GM19455 (cell line): ENCODE data around the gene PCGF2.
A peak's percentile ranks its signal among the peaks of the same experiment; 100 is the strongest.

Experiments
- ATAC-seq: cut with Tn5 transposase; IDR thresholded peaks from one replicate; pipeline ENCODE4 v1.9.1; 2021; ENCODE audit not compliant: unreplicated experiment

PCGF2 gene

DNA sequence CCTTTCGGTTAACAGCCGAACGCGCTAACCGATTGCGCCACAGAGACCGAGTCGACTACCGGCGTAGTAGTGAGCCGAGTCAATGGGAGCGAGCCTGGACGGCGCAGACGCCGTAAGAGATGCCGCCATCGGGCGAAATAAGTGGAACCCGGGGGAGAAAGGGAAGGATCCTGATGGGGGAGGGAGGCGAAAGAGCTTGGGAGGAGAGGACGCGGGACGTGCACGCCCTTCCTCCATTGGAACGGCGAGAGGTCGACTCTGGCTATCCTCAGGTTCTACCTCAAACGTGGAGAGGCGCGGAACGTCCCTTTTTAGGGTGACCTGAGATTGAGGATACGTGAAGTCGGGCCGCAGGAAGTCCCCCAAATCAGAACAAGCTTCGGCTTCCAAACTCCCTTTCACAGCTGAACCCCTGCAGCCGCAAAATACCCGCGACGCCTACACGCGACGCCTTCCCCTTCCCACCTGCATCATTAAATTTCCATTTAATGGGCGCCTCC lies 3.7 kb upstream of the PCGF2 start:
- peak; percentile 14 for ATAC-seq

DNA sequence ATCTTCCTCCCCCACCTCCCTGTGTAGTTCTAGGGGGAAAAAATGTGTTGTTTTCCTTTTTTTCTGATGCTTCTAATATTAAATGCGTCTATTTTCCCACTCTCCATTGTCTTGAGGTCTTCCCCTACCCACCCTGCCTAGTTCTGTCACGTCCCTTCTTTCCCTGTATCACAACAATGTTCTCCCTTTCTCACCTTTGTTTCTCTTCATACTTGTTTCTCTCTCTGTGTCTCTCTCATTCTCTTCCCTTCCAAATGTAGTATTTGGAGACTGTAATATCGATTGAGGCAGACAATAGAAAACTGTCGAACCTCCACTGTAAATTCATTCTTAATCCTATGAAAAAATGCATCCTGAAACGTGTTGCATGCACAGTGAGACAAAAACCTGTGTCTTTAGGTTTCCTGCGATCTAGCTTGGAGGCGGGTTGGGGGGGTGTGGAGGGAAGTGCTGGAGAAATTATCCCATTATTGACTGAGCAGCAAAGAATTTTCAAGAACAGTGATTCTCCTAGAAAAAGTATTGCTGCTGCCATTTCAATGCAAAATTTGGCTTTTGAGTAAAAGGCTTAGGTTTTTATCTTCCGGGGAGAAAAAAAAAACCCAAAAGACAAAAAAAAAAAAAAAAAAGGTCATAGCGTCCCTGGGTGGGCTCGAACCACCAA lies 3.1 kb upstream of the PCGF2 start:
- ATAC-seq, result no peak

DNA sequence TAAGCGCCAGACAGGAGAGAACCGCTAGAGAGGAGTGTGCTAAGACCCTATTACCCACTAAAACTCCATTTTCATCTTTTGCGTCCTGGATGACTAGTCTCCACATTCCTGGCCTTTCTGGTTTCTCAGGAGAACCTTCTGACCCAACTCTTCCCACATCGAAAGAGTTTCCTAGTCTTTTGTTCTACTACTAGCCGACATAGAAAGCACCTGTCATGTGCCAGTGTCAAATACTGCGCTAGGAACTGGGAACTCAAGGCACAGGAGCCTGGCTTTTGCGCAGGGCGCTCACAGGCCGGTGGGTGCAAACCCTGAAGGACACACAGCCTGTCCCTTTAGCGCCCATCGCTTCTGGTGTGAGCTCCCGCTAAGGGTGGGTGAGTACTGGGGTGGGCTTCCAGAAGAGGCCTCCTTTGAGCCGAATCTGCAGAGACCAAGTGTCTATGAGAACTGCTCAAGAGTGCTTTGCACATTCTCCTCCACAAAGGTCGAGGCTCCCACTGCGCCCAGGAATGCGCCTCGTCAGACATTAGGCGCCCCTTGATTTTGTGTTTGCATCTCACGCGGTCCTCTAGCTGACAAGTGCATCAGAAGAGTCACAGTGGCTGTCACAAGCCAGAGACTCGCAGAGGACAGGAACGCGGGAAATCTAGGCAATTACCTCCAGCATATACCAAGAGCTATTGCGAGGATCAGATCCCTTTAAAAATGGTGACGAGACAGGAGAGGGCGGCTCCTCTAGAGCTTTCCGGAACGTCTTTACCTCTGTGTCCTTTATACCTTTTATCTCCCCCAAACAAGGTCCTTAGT lies 2.4 kb upstream of the PCGF2 start:
- no peak for ATAC-seq

DNA sequence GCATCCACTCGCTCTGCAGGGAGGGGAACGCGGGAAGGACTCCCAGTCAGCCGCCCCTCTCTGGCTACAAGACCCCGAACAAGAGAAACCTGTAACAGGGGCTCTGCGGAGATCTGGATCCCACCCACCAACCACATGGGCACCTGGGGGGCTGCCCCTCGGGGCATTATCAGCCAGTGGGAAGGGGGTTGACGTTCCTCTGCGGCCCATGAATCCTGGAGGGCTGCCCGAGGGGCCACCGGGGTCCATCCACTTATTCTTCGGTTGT lies 1.8 kb upstream of the PCGF2 start:
- no peak for ATAC-seq

DNA sequence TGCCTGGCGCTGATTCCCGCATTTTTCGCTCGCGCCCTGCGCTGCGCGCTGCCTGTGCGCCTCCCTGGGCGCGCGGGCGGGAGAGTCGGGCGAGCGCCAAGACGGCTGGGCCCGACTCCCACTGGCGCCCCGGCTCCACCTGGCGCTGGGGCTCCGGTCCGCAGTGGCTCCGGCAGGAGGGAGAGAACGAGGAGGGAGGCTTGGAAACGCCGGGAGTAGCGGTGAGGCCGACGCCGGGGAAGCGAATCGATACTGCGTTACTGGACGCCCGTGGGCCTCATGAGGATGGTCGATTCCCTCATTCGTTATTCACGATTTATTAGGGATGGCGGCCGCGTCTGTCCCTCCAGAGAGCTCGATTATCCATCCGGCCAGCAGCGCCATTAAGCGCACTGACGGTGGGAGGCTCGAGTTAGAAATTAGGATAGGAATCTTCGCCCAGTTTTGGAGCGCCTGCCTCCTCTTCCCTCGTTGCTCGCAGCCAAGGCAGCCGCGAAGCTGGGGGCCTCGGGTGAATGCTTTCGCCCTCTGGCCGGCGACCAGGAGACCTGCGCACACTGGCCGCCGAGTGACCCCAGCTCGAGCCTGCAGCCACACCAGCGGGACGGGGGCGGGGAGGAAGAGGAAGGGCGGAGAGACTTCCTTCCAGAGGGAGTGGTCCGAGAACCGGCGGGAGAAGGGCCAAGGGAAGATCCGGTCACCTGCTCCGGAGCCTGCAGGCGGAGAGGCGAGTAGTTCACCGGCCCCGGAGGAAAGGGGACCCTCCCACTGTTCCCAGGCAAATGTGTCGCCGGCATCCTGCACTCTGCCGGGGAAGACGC lies 1.3 kb upstream of the PCGF2 start:
- no peak for ATAC-seq

DNA sequence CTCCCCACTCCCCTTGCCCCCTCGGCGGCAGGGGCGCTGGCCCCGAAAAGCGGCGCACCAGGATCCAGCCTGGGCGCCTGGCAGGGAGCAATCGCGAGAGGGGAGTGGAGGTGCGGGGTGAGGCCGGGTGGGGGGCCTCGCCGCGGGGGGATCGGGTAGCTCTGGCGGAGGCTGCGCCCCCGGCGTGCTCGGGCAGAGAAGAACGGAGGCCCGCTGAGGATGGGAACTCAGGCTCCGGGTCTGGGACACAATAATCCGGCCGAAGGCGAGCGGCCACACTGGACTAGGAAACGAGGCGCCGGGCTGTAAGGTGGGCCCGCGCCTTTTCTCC lies 721 bp upstream of the PCGF2 start:
- no peak for ATAC-seq

DNA sequence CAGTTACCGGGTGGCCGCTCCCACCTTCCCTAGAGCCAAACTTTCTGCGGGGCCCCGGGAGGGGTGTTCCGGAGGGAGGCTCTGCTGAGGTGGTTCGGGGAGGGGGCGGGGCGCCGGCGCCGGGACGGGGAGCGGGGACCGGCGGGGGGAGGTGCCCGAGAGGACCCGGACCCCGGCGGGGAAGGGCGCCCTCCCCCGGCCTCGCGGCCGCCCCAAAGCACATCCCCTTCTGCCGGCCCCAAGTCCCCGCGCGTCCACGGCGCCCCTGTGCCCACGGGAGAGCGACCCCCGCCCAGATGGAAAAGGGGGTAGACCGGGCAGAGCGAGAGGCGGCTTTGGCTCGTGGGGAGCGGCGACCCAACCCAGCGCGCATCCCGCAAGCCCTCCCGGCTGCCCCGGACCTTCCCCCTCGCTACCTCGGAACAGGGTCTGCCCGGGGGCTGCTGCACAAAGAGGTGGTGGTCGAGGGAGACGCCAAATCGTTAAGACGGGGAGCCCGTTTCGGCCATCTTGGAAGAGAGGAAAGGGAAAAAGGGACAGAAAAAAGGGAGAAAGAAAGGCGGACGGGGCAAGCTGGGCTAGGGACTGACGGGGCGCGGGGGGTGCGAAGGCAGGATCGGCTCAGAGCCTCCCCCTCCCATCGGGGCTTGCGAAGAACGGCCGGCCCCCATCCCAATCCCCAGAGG lies 530 bp downstream of the PCGF2 start:
- ATAC-seq, result no peak

DNA sequence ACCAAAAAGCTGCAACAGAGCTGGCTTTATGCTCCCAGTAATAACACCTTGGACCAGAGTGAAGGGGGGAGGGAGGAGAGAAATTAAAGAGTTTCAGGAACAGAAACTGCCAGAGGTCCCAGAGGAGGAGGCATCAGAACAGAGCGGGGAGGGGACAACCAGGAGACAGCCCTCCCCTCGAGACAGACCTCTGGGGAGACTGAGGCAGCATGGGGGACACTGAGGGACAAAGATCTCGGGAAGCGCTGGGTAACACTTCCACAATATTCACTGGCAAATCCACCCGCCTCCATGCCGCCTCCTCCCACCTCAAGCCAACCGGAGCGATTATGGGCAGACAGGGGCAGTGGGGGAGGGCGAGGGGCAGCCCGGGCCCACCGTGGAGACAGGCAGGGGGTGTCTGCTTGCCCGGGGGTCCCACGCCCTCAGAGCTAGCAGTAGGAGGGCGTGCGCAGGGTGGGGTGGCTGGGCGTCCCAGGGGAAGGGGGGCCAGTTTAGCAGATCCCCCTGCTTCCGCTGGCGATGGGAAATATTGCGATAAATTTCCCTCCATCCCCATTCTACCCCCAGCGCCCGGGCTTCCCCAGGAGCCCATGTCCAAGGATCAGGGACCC lies 1.2 kb downstream of the PCGF2 start:
- no peak for ATAC-seq

DNA sequence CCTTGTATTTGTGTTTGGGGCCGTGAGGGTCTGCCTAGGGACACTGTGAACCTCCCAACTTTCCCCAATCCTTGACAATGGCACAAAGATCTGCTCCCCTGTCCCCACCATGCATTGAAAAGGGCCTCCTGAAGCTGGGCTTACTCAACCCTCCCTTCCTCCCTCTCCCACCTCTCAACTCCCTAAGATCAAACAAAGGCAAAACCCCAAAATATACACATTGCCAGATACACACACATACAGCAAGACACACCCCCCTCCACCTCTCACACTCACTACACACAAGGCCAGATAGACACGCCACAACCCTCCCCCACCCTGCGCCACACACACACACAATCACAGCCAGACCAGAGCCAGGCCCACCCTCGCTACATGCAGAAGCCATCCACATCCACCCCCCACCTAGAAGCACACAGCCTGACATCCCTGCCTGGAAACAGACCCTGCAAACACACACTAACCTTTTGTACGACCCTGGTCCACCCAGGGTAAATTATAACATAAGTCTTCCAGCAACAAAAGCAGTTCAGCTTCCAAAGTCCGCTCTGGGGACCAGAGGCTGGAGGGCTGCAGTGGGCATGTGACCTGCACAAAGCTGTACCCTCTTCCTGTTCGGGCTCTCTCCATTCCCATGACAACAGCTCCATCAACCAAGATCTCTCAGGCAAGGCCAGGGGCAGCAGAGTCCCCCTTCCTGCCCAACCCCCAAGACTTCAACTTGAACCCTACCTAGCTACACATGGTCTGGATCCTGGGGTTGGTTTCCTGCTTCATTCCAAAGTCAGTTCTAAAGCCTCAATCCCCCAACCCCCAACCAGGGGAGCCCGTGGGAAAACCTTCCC lies 1.9 kb downstream of the PCGF2 start:
- no peak for ATAC-seq

DNA sequence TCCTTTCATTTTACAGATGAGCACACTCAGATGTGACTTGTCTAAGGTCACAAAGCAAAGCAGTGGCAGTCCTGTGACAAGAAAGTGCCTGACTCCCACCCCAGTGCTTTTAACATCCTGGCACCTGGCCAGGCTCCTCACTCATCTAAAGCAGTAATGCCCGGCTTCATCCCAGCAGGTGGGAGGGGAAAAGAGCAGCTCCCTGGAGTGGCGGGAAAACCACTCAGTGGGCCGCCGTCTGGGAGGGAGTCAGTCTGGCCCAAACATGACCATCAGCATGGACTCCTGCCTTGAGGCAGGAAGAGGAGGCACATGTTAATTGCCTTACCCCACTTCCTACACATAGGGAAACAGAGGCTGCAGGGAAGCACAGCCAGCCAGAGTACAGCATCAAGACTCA lies 2.6 kb downstream of the PCGF2 start:
- ATAC-seq, result no peak

DNA sequence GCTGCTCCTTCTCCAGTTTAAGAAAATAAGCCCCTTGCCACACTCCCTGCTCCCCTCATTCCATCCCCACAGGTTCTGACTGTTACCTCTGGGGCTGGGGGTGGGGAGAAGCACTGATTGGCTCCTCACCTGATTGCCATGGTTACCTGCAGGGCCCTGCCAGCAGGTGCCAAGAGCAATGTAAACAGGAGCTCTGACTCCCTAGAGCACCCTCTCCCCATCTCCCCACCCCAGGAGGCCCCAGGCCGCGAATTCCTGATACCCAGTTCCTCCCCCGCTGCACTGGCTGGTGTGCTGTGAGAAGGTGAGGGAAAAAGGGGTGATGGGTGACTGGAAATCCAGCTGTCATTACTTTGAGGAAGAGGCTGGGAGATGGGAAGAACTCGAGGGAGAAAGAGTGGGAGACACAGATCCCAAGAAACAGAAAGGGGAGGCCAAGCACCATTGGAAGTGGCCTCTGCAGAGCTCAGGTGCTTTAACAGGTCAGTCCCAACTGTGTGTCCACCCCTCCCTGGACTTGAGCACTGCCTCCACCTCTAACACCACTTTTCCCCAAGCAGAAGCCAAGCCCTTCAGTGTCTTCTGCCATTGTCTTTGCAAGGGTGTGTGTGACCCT lies 4.5 kb downstream of the PCGF2 start:
- no peak for ATAC-seq

DNA sequence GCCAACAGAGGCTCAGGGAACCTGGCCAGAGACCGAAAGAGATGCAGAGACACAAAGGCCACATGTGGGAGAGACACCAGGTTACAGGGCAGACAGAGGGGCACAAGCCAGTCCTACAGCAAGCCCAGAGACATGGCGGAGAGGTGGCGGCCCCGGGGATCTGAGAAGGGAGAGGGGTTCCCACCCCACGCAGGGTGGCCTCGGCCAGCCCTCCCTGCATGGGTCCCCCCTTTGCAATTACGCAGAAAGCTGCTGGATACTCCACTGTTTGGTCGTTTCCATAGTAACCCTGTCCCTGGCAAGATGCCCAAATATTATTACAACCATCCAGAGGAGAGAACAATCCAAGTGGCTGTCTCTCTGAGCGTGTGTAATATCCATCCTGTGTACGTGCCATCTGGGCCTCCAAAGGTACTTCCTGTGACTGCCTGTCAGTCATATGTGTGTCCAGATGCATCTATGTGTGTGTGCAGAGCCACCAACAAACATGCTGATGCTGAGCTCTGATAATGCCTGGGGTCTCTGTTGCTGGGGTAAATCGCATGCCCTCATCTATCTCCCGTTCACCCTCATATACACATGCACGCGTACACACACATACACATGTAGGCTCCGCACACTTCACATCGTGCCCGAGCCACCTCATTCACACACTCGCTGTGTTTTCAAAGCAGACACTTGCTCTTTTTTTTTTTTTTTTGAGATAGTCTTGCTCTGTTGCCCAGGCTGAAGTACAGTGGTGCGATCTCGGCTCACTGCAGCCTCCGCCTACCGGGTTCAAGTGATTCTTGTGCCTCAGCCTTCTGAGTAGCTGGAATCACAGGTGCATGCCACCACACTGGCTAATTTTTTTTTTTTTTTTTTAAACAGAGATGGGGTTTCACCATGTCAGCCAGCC lies 5.5 kb downstream of the PCGF2 start:
- no peak for ATAC-seq

DNA sequence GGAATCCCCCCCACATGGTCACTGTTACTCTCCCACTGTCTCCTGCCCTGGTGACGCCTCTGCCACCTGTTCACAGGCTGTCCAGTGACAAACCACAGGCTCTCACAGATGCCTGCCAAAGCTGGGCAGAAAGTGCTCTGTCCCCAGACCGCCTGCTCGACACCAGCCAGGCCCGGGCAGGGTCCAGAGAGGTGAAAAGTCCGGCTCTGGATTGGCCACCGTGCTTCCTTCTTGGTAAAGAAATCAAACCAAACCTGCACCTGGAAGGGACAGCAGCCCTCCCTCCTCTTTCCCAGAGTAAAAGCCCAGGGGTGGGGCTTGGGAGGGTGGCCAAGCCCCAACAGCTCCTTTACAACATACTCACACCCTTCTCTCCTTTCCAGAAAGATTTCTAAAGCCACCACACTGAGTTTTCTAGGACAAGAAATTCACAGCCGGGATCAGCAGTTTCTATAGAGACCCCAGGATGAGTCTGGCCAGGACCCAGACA lies 6.2 kb downstream of the PCGF2 start:
- ATAC-seq, result no peak

DNA sequence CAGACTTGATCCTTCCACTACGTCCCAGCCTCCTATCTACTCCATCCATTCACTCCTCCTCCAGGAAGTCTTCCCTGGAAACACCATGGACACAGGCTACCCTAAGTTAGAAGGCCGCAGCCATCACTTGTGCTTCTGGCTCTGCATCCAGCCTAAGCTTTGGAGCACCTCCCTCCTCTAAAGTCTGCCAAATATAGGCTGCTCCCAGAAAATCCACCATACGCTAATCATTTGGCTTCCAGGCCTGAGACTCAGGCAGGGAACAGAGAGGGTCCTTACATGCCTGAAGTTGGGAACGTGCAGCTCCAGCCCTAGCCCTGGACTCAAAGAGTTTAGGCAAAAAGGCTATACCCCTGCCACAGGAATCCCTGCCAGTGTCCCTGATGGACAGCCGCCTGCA lies 6.7 kb downstream of the PCGF2 start:
- no peak for ATAC-seq

DNA sequence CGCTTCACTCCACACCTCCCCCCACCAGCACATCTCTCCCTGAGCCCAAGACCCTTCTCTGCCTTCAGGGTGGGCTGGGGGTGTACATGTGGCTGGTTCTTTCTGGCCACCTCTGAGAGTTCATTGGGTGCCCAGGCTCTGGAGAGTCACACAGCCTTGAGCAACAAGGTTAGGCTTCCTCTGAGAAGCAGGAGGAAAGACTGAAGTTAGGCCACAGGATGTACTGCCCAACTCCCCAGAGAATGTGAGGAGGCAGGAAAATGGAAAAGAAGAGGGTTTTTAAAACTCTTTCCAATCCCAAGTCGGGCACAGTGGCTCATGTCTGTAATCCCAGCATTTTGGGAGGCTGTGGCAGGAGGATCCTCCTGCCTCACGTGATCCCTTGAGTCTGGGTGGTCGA lies 7.3 kb downstream of the PCGF2 start:
- no peak for ATAC-seq

DNA sequence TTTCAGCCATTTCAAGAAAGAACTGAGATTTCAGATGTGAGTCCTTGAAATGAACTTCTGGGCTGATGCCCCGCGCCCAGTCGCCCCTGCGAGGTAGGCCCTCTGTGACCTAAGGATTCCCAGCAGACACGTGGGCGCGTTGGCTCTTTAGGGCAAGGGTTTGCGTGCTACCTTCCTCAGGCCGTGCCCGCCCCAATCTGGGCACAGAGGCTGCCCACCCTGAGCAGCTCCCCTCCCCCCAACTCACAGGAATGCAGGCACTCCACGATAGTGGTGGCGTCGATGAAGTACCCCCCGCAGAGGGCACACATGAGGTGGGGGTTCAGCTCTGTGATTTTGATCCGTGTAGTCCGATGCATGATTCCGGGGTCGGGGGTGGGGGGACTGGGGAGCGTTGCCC lies 8.1 kb downstream of the PCGF2 start:
- ATAC-seq, result no peak

DNA sequence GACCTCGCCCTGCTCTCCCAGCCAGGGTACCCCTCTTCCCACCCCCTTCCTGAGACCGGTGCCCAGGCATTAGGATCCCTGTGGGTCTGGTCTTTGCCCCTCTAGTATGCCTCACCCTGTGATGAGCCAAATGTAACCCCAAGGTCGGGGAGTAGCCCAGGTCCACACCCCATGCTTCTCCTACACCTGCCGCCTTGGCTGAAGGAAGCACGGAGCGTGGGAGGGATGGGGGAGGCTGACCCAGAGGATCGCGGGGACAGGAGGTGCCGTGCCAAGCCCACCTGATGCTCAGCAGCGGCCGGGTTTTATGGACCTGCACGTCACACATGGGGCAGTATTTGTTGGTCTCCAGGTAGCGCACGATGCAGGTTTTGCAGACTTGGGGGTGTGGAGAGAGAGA lies 8.8 kb downstream of the PCGF2 start:
- no peak for ATAC-seq

DNA sequence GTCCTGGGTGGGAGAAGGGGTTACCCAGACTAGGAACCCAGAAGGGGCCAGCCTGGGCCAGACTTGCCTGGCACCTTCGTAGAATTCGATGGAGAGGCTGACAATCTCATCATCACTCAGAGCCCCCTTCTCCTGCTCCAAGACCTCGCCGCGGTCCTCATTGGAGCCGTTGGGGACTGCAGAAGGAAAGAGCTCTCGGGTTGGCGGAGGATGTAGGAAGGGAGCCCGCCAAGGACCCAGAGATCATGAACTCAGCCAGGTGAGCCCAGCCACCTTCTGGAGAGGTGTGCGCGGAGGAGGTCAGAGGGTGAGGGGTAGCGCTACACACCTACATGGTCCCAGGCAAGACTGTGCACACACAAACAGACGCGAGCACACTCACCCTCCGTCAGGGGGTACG lies 9.4 kb downstream of the PCGF2 start:
- no peak for ATAC-seq
